NCI-H510A treated with DMSO at 0.1 percent for 48 hours (cell line): ENCODE measurements around the gene CNTNAP4.

Experiments
- DNase-seq: peaks from one replicate; lab custom pipeline; 2025; lab: John Stamatoyannopoulos, UW

The CNTNAP4 gene

GRCh38 chr16:76396977-76397376, 119.8 kb downstream of the CNTNAP4 start:
- DNase-seq = no peak

DNA sequence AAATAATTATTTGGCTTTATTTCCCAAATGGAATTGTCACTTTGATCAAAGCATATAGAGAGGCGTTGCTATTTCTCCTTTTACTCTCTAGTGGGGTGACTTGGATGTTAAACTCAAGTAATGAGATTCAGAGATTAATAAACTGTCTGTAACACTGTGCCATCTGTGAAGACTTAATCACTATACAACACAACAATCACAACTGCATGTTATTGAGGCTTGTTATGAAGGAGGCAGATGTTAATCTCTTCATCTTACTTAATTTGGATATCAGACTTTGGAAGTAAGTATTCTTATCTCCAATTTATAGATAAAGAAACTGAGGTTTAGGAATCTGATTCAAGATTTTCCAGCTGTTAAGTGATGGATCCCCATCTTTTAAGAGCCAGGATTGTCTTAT, 132.5 kb downstream of the CNTNAP4 start:
- DNase-seq = no peak

- no peak for DNase-seq
Measured at GRCh38 chr16:76421571-76421970, 144.4 kb downstream of the CNTNAP4 start.

GRCh38 chr16:76428858-76429257, 151.7 kb downstream of the CNTNAP4 start:
- DNase-seq = no peak

GRCh38 chr16:76441391-76441790, 164.2 kb downstream of the CNTNAP4 start:
- no peak for DNase-seq

GRCh38 chr16:76441876-76442275, 164.7 kb downstream of the CNTNAP4 start:
- DNase-seq = no peak

DNA sequence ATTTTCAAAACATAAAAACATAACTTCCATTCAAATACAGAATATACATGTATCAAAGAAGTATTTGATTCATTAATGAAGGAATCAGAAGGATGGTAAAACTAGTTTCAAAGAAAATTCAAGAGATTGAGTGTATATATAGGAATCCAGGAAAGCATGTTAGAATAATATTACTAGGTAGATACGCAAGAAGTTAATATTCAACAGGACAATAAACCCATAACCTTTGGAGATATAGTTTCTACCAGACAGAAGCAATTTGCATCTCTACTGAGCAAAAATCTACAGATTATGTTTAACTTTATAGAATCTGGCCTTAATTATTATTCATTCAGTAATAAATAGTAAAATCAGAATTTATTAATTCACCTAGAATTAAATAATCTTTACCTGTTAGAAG, 166.8 kb downstream of the CNTNAP4 start:
- no peak for DNase-seq

DNA sequence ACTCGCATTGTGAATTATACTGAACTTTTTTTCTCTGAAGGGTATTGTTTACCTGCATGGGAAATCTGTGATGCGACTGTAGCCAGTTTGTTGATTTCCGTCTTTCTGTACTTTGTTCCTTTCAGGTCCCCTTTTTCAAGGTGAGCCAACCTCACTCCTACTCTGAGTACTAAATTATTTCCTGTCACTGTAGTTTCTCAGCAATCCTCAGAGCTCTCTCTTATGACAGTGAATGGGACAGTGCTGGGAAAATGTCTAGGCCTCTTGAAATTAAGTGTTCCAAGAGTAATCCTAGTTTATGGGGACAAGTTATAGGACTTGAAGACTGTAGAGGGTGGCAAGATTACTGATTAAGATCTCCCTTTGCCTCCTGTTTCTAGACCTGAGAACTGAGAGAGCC, 167.6 kb downstream of the CNTNAP4 start:
- DNase-seq = no peak

DNA sequence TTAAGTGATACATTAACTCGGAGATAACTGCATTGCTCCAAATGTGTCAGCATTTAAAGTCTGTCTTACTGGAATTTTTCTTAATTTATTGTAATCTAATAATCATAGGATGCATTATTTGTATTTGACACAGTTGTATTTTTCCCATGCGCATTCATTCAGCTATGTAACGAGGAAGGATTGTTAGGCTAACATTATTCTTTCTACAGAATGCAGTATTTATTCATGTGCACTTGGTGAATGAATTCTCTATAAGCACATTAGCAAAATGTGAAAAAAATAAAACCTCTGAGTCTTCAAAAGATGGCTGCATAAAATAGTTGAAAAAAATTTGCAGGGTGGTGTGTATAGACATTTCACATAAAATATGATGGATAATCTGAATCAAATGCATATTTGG, 168.6 kb downstream of the CNTNAP4 start:
- DNase-seq = no peak

- no peak for DNase-seq
Measured at GRCh38 chr16:76446251-76446650, 169.1 kb downstream of the CNTNAP4 start.

DNA sequence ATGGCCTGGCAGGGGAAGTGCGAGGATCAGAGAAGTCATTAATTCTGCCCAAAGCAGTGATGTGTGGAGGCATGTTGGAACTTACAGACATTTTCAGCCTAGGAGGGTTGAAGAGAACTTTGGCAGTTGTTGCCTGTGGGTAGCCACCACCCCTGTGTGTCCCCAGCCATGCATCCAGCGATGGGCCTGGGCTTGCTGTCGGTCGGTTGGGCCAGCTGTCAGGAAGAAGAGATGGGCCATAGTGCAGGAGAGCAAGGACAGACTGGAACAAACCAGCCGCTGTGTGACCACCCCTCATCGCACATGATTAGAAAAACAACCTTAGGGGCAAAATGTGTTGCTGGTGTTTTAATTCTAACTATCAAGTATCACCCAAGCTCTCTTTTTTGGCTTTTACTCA, 173.7 kb downstream of the CNTNAP4 start:
- no peak for DNase-seq

DNA sequence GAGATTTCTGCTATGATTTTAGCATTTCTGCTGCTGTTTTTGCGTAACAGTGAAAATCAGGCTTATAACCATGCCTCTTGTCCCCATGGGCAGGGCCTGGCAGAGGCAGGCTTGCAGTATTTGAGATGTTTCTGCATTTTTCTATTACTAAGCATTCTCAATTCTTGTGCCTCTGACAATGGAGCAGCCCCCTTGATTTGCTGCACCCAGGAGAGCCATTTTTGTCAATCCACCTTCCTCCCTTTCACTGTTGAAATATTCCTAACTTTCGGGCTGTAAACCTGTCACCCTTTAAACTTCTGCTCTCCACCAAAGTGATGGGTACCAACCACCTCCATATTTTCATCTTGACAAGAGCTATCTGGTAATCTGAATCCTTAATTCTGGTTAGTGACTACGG, 178.1 kb downstream of the CNTNAP4 start:
- no peak for DNase-seq

DNA sequence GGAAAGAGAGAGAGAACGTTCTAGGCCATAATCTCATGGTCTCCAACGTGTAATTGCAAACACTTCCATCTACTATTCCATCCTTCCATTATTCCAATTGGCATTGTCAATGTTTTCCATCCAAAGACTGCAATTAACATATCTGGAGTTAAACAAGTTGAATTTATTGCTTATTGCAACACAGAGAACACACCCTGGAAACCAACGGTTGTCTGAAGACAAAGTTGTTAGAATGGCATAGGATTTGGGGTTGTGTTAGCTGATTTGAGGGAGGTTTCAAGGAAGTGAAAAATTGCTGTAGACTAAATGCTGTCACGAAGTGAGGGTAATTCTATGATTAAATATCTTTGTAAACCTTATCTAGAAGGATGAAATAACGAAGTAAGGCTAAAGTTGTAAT, 178.8 kb downstream of the CNTNAP4 start:
- no peak for DNase-seq

GRCh38 chr16:76459111-76459510, 181.9 kb downstream of the CNTNAP4 start:
- DNase-seq = no peak

- no peak for DNase-seq
Measured at GRCh38 chr16:76461836-76462235, 184.6 kb downstream of the CNTNAP4 start.

GRCh38 chr16:76464955-76465620, 187.9 kb downstream of the CNTNAP4 start:
- no peak for DNase-seq

DNA sequence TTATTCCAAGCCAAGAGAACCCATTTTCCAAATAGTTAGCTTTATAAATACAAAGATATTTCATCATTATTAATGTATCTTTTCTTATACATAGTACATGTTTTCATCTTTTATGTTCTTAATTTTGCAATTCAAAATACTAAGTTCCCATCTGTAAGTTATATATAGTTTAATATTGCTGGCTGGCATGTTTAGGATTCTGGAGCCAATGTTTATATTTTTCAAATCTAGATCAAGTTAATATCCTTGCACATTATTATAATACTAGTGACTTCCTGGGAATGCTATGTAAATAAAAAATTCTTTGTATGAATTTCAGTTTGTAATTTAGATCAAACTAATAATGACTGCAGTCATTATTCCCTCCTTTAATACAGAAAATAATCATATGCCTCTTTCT, 189.7 kb downstream of the CNTNAP4 start:
- no peak for DNase-seq

DNA sequence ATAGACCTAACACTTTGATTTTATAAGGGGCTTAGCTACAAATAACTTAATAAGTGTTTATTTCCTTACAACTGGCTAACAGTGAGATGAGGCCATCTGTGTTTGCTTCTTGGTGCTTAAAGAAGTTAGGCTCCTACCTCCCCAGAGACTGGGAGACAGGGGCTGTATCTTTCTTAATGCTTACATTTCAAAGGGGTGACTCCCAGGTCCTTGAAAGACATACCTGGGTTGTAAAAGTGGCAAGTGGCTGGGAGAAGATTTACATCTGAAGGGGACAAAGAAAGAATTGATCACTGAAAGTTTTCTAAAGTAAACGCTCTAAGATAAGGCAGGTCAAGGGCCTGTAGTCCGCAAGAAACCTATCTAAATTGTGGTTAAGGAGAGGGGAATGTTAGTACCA, 196.8 kb downstream of the CNTNAP4 start:
- no peak for DNase-seq

DNA sequence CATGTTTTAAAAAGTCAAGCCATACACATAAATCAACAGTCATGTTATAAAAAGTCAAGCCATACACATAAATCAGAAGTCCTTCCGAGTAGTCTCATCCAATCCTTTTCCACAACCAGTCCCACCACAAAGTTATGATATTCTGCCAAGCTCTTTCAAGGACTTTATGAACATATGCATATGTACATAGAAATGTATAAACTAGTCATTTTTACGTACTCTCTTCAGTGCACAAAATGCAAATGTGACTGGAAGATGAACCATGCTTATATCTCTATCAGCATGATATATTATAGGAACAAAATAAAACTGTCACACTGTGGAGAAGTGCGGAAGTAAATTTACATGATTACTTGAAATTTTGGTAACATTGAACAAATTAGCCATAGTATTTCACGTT, 200.9 kb downstream of the CNTNAP4 start:
- no peak for DNase-seq

DNA sequence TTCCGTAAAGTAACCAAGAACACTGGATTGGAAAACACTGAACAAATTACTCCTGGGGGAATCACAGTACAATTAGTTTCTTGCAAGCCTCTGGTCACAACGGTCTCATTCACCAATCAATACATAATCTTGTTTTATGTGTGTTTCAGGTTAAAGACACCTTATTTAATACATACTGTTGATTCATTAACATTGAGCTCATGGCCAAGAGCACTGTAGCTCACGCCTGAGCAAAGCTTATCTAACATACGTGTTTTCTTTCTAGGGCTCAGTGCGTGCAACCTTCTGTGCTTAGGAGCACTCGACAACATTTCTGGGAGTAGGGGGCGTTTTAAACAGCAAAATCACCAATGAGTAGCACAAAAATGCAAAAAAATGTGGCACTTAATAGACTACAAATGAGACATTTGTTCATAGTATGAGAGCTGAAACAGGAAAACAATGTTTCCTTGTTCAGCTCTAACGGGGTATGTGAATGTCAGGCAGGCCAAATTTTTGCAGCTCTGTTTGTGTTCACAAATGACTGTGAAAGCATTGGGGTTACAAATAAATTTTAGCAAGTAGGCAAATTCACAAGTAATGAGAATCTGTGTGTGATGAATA, 206.2 kb downstream of the CNTNAP4 start:
- DNase-seq = no peak

- DNase-seq = no peak
Measured at GRCh38 chr16:76484020-76484419, 206.8 kb downstream of the CNTNAP4 start.

GRCh38 chr16:76486740-76487139, 209.5 kb downstream of the CNTNAP4 start:
- DNase-seq = no peak

DNA sequence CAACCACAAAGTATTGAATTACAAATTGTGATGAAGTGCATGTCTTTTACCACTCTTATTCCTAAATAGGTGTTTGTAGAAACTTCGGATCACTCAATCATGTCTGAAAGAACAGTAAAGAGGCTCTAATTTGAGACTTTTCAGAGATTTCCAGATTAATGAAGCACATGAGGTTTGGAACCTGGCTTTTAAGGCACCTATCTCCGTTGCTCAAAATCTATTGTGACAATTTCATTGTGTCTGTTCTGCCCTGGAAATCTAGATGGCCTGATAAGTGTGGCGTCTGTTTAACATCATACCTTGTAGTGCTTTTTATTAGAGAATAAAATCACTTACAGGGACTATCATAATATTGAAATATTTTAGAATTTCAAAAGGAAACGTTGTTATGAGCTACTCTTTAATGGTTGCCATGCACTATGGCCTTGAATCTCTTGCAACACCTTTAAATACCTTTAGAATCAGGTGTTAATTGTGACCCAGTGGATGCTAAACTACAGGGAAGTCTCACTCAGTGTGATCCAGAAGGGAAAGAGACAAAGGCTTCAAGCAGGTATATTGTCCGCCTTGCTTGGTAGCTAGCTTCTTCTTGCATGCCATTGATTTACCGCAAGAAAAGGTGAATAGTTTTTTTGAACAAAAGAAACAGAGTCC, 210.3 kb downstream of the CNTNAP4 start:
- DNase-seq = no peak

DNA sequence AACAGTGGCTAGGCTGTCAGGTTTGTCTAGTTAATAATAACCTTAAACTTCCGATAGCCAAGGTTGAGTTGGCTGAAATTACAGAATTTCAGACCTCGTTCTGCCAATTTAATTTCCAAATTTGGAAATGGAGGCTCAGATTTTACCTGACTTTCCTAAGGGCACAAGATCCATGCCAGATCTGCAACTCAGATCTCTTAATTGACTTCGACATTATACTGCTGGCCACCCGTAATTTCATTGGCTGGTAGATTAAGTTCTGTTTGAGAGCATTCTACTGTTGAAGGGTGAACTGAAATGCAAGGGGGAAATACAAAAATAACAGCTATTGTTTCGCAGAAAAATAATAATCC, 210.8 kb downstream of the CNTNAP4 start:
- DNase-seq = no peak
